Measurements from ENCODE around the gene CLEC16A. TPM values are rescaled to one million over a fixed set of nuclear protein-coding genes. Genes with fewer than 3 reads are reported as not detected.

The CLEC16A gene
- total and polyA plus RNA-seq, 2 experiments from 2014 or later = 9.9 to 24.1 TPM

- no peak for TF ChIP-seq CTCF (conservative IDR thresholded peaks at IDR 0.05; ENCODE audit: low read depth in 2 of 2)
- no peak for TF ChIP-seq ZNF462 (CRISPR knock-in tag; IDR thresholded peaks at IDR 0.05)
- TF ChIP-seq JUNB (IDR thresholded peaks at IDR 0.05; ENCODE audit: unreplicated experiment) = no peak
These were observed 267.8 kb downstream of the CLEC16A start (continued) for GRCh38 chr16:11211977-11212797.

- Histone ChIP-seq H3K9me2 (ENCODE audit: insufficient read depth) (no peaks in the 10 kb centered on the region), H3K27ac (ENCODE audit: low read depth) (no peak overlapping the region), H3K27me3 (ENCODE audit: insufficient read depth) (no peaks in the 10 kb centered on the region), H3K4me2 (no peak overlapping the region), H4K20me1 (replicated peaks; ENCODE audit: insufficient read depth) (no peaks in the 10 kb centered on the region), H3F3A (replicated peaks; ENCODE audit: low read depth) (no peaks in the 10 kb centered on the region), H3K36me3 (ENCODE audit: insufficient read depth) (no peaks in the 10 kb centered on the region), H3K4me3 (no peak overlapping the region), H3K4me1 (ENCODE audit: insufficient read depth) (no peaks in the 10 kb centered on the region), H3K79me2 (replicated peaks; ENCODE audit: insufficient read depth) (no peaks in the 10 kb centered on the region), H2AFZ (no peak overlapping the region)
- H3K9me3 Mint-ChIP-seq = peaks cover 21% of the 10 kb centered on the region
- H3K4me3 Mint-ChIP-seq = no peak overlapping the region
- no peak overlapping the region for H3K27ac Mint-ChIP-seq
- H3K27me3 Mint-ChIP-seq (ENCODE audit: insufficient read depth, low read depth, poor library complexity) = peaks cover 8% of the 10 kb centered on the region
- H3K4me1 Mint-ChIP-seq = no peaks in the 10 kb centered on the region
- peaks cover 8% of the 10 kb centered on the region; the same call in 1 of the 3 replicates for H3K36me3 Mint-ChIP-seq (ENCODE audit: low read depth)
- DNase-seq (ENCODE audit: low spot score) (no peak), ATAC-seq (peak; percentile 38)
- TF ChIP-seq STAT1 (IDR thresholded peaks at IDR 0.05; ENCODE audit: unreplicated experiment) = no peak
- no peak for TF ChIP-seq JUNB (IDR thresholded peaks at IDR 0.05; ENCODE audit: unreplicated experiment)
- TF ChIP-seq ZNF462 (CRISPR knock-in tag; IDR thresholded peaks at IDR 0.05) = no peak
- no peak for TF ChIP-seq NANOG (IDR thresholded peaks at IDR 0.05; ENCODE audit: borderline replicate concordance)
These were observed 268.4 kb downstream of the CLEC16A start for GRCh38 chr16:11212798-11213196.

All from GM23338 (cell line).